HL-60 (cell line): ENCODE measurements around the gene AMBP.

ENCODE experiments used
- DNase-seq, 2 experiments: peaks; one replicate each; pipeline ENCODE4 v3.0.0-alpha.2; 2010 to 2020; ENCODE audit warnings: low read depth in 1 of 2, low spot score in 1 of 2
- H3K27ac ChIP-seq: fragments of 250-450 bp; sonication (Bioruptor Pico); replicated peaks from 2 replicates; pipeline ENCODE4 v1.5.1; 2020; ENCODE audit warnings: mild to moderate bottlenecking, moderate library complexity
- H3K27me3 ChIP-seq: fragments of 250-450 bp; sonication (Bioruptor Pico); 2 replicates; pipeline ENCODE4 v1.5.1; 2021; ENCODE audit warnings: mild to moderate bottlenecking, moderate library complexity; ENCODE audit not compliant: insufficient read depth, poor library complexity, severe bottlenecking
- H3K4me3 ChIP-seq: replicated peaks from 2 replicates; pipeline ENCODE4 v1.5.1; 2011; ENCODE audit warnings: mild to moderate bottlenecking, control low read depth, low read length; ENCODE audit not compliant: insufficient read depth
- GABPA ChIP-seq: IDR thresholded peaks from 2 replicates; pipeline ENCODE4 v1.6.1; 2012; ENCODE audit warnings: low read depth
- POLR2AphosphoS5 ChIP-seq: IDR thresholded peaks from 2 replicates; pipeline ENCODE4 v1.6.1; 2012; ENCODE audit warnings: low read depth
- SPI1 ChIP-seq: IDR thresholded peaks from 2 replicates; pipeline ENCODE4 v1.6.1; 2012; ENCODE audit warnings: low read depth, mild to moderate bottlenecking, borderline replicate concordance
- TF ChIP-seq, protein P1 (sequence below): IDR thresholded peaks from 2 replicates; pipeline ENCODE4 v1.6.1; 2012; ENCODE audit warnings: low read depth; ENCODE audit not compliant: insufficient replicate concordance
- TF ChIP-seq, protein P2 (sequence below): IDR thresholded peaks from one replicate; pipeline ENCODE4 v1.5.1; 2011; ENCODE audit warnings: low read length, control low read depth, inconsistent platforms; ENCODE audit not compliant: insufficient read depth

AMBP gene

GRCh38 chr9:114078781-114079156 lies 669 bp upstream of the AMBP start:
- Histone ChIP-seq H3K27ac (no peak overlapping the region), H3K4me3 (no peak overlapping the region), H3K27me3 (no peaks in the 10 kb centered on the region)
- TF ChIP-seq SPI1: no peak
- TF ChIP-seq, protein P1, sequence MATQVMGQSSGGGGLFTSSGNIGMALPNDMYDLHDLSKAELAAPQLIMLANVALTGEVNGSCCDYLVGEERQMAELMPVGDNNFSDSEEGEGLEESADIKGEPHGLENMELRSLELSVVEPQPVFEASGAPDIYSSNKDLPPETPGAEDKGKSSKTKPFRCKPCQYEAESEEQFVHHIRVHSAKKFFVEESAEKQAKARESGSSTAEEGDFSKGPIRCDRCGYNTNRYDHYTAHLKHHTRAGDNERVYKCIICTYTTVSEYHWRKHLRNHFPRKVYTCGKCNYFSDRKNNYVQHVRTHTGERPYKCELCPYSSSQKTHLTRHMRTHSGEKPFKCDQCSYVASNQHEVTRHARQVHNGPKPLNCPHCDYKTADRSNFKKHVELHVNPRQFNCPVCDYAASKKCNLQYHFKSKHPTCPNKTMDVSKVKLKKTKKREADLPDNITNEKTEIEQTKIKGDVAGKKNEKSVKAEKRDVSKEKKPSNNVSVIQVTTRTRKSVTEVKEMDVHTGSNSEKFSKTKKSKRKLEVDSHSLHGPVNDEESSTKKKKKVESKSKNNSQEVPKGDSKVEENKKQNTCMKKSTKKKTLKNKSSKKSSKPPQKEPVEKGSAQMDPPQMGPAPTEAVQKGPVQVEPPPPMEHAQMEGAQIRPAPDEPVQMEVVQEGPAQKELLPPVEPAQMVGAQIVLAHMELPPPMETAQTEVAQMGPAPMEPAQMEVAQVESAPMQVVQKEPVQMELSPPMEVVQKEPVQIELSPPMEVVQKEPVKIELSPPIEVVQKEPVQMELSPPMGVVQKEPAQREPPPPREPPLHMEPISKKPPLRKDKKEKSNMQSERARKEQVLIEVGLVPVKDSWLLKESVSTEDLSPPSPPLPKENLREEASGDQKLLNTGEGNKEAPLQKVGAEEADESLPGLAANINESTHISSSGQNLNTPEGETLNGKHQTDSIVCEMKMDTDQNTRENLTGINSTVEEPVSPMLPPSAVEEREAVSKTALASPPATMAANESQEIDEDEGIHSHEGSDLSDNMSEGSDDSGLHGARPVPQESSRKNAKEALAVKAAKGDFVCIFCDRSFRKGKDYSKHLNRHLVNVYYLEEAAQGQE: no peak
- TF ChIP-seq, protein P2, sequence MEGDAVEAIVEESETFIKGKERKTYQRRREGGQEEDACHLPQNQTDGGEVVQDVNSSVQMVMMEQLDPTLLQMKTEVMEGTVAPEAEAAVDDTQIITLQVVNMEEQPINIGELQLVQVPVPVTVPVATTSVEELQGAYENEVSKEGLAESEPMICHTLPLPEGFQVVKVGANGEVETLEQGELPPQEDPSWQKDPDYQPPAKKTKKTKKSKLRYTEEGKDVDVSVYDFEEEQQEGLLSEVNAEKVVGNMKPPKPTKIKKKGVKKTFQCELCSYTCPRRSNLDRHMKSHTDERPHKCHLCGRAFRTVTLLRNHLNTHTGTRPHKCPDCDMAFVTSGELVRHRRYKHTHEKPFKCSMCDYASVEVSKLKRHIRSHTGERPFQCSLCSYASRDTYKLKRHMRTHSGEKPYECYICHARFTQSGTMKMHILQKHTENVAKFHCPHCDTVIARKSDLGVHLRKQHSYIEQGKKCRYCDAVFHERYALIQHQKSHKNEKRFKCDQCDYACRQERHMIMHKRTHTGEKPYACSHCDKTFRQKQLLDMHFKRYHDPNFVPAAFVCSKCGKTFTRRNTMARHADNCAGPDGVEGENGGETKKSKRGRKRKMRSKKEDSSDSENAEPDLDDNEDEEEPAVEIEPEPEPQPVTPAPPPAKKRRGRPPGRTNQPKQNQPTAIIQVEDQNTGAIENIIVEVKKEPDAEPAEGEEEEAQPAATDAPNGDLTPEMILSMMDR: no peak
- TF ChIP-seq GABPA: no peak
- no peak for TF ChIP-seq POLR2AphosphoS5
- DNase-seq: no peak

DNA sequence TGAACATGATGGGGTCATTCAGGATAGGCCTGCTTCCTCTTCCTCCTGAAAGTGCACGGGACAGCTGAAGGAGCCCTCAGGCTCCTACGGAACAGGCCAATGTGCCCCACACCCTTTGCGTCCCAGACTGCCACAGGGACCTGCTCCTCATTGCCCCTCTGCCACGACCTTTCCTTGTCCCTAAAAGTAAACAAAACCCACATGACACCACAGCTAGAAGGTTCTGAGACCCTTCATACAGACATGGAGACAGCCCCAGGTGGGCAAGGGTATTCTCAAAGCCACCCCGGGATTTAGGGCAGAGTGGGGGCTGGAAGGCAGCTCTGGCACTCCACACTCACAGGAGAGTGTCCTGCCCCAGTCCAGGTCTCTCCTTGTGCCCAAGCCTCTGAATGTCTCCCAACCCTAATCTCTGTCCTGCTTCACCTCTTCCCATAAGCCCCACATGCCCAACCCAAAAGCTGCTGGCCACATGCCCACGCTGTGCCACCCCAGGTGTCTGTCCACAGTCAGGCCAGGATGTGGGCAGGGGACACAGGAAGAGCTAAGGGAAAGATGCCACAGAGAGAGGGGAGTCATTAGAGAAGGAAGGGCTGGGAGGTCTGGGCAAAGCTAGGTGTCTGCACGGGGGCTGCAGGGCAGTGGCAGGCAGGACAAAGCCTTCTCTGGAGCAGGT lies 800 bp downstream of the AMBP start:
- Histone ChIP-seq H3K27me3 (no peaks in the 10 kb centered on the region), H3K27ac (no peak overlapping the region), H3K4me3 (no peak overlapping the region)
- no peak for DNase-seq
- TF ChIP-seq SPI1: no peak
- TF ChIP-seq, protein P1: no peak
- no peak for TF ChIP-seq GABPA
- no peak for TF ChIP-seq POLR2AphosphoS5
- TF ChIP-seq, protein P2: no peak

- Histone ChIP-seq H3K27ac (no peak overlapping the region), H3K4me3 (no peak overlapping the region), H3K27me3 (no peaks in the 10 kb centered on the region)
- DNase-seq: no peak
- TF ChIP-seq POLR2AphosphoS5 (no peak), GABPA (no peak), SPI1 (no peak)
- TF ChIP-seq, protein P1: no peak
- TF ChIP-seq, protein P2: no peak
Measured at GRCh38 chr9:114076237-114077161, 1.6 kb downstream of the AMBP start.
